ENCODE data around the gene HNF1B.

Gene HNF1B

GRCh38 chr17:37731056-37731455, 13.8 kb downstream of the HNF1B start:
- Histone ChIP-seq H3K27ac (ENCODE audit: low read depth, low read length) (no peak overlapping the region), H3K27me3 (ENCODE audit: control insufficient read depth in 1 of 2, insufficient read depth in 2 of 2, low read length in 2 of 2) (peaks cover 0 to 5% of the 10 kb centered on the region in 2 donors), H3K36me3 (ENCODE audit: insufficient read depth, low read length) (no peaks in the 10 kb centered on the region), H3K9ac (ENCODE audit: low read length) (no peak overlapping the region), H3K4me3 (ENCODE audit: low read depth in 1 of 2, low read length in 2 of 2) (no peak overlapping the region), H3K9me3 (ENCODE audit: low read length) (no peaks in the 10 kb centered on the region), H3K4me1 (ENCODE audit: insufficient read depth, low read length) (no peaks in the 10 kb centered on the region)

GRCh38 chr17:37729905-37730304, 15.0 kb downstream of the HNF1B start:
- Histone ChIP-seq H3K27ac (ENCODE audit: low read depth, low read length) (no peak overlapping the region), H3K27me3 (ENCODE audit: control insufficient read depth in 1 of 2, insufficient read depth in 2 of 2, low read length in 2 of 2) (peaks cover 0 to 5% of the 10 kb centered on the region in 2 donors), H3K9ac (ENCODE audit: low read length) (no peak overlapping the region), H3K4me3 (ENCODE audit: low read depth in 1 of 2, low read length in 2 of 2) (no peak overlapping the region), H3K9me3 (ENCODE audit: low read length) (no peaks in the 10 kb centered on the region), H3K4me1 (ENCODE audit: insufficient read depth, low read length) (no peaks in the 10 kb centered on the region), H3K36me3 (ENCODE audit: insufficient read depth, low read length) (no peaks in the 10 kb centered on the region)

- Histone ChIP-seq H3K36me3 (ENCODE audit: insufficient read depth, low read length) (no peaks in the 10 kb centered on the region), H3K4me3 (ENCODE audit: low read depth in 1 of 2, low read length in 2 of 2) (no peak overlapping the region), H3K9ac (ENCODE audit: low read length) (no peak overlapping the region), H3K4me1 (ENCODE audit: insufficient read depth, low read length) (no peaks in the 10 kb centered on the region), H3K27me3 (ENCODE audit: control insufficient read depth in 1 of 2, insufficient read depth in 2 of 2, low read length in 2 of 2) (peaks cover 0 to 5% of the 10 kb centered on the region in 2 donors), H3K9me3 (ENCODE audit: low read length) (no peaks in the 10 kb centered on the region), H3K27ac (ENCODE audit: low read depth, low read length) (no peak overlapping the region)
Measured at GRCh38 chr17:37726891-37727675, 17.8 kb downstream of the HNF1B start.

GRCh38 chr17:37726248-37726647, 18.6 kb downstream of the HNF1B start:
- Histone ChIP-seq H3K27ac (ENCODE audit: low read depth, low read length) (no peak overlapping the region), H3K36me3 (ENCODE audit: insufficient read depth, low read length) (no peaks in the 10 kb centered on the region), H3K27me3 (ENCODE audit: control insufficient read depth in 1 of 2, insufficient read depth in 2 of 2, low read length in 2 of 2) (peaks cover 0 to 5% of the 10 kb centered on the region in 2 donors), H3K4me1 (ENCODE audit: insufficient read depth, low read length) (no peaks in the 10 kb centered on the region), H3K9me3 (ENCODE audit: low read length) (no peaks in the 10 kb centered on the region), H3K9ac (ENCODE audit: low read length) (no peak overlapping the region), H3K4me3 (ENCODE audit: low read depth in 1 of 2, low read length in 2 of 2) (no peak overlapping the region)

GRCh38 chr17:37725601-37726146, 19.2 kb downstream of the HNF1B start:
- no peaks in the 10 kb centered on the region for H3K9me3 ChIP-seq (ENCODE audit: low read length)
- H3K4me1 ChIP-seq (ENCODE audit: insufficient read depth, low read length), result no peaks in the 10 kb centered on the region
- H3K9ac ChIP-seq (ENCODE audit: low read length), result no peak overlapping the region
- H3K4me3 ChIP-seq (ENCODE audit: low read depth in 1 of 2, low read length in 2 of 2), result no peak overlapping the region
- H3K27ac ChIP-seq (ENCODE audit: low read depth, low read length), result no peak overlapping the region
- no peaks in the 10 kb centered on the region for H3K36me3 ChIP-seq (ENCODE audit: insufficient read depth, low read length)
- H3K27me3 ChIP-seq (ENCODE audit: control insufficient read depth in 1 of 2, insufficient read depth in 2 of 2, low read length in 2 of 2), result peaks cover 0 to 5% of the 10 kb centered on the region in 2 donors

- no peaks in the 10 kb centered on the region for H3K4me1 ChIP-seq (ENCODE audit: insufficient read depth, low read length)
- peaks cover 0 to 5% of the 10 kb centered on the region in 2 donors for H3K27me3 ChIP-seq (ENCODE audit: control insufficient read depth in 1 of 2, insufficient read depth in 2 of 2, low read length in 2 of 2)
- no peak overlapping the region for H3K9ac ChIP-seq (ENCODE audit: low read length)
- H3K36me3 ChIP-seq (ENCODE audit: insufficient read depth, low read length), result no peaks in the 10 kb centered on the region
- H3K4me3 ChIP-seq (ENCODE audit: low read depth in 1 of 2, low read length in 2 of 2), result no peak overlapping the region
- H3K9me3 ChIP-seq (ENCODE audit: low read length), result no peaks in the 10 kb centered on the region
- no peak overlapping the region for H3K27ac ChIP-seq (ENCODE audit: low read depth, low read length)
Measured at GRCh38 chr17:37725021-37725595, 19.8 kb downstream of the HNF1B start.

- no peak overlapping the region for H3K27ac ChIP-seq (ENCODE audit: low read depth, low read length)
- H3K4me3 ChIP-seq (ENCODE audit: low read depth in 1 of 2, low read length in 2 of 2), result no peak overlapping the region
- H3K27me3 ChIP-seq (ENCODE audit: control insufficient read depth in 1 of 2, insufficient read depth in 2 of 2, low read length in 2 of 2), result no peaks in the 10 kb centered on the region
- H3K4me1 ChIP-seq (ENCODE audit: insufficient read depth, low read length), result no peaks in the 10 kb centered on the region
- H3K9me3 ChIP-seq (ENCODE audit: low read length), result no peaks in the 10 kb centered on the region
- no peaks in the 10 kb centered on the region for H3K36me3 ChIP-seq (ENCODE audit: insufficient read depth, low read length)
- no peak overlapping the region for H3K9ac ChIP-seq (ENCODE audit: low read length)
Measured at GRCh38 chr17:37720989-37721388, 23.9 kb downstream of the HNF1B start.

- Histone ChIP-seq H3K27me3 (ENCODE audit: control insufficient read depth in 1 of 2, insufficient read depth in 2 of 2, low read length in 2 of 2) (no peaks in the 10 kb centered on the region), H3K36me3 (ENCODE audit: insufficient read depth, low read length) (no peaks in the 10 kb centered on the region), H3K4me3 (ENCODE audit: low read depth in 1 of 2, low read length in 2 of 2) (no peak overlapping the region), H3K9me3 (ENCODE audit: low read length) (no peaks in the 10 kb centered on the region), H3K9ac (ENCODE audit: low read length) (no peak overlapping the region), H3K4me1 (ENCODE audit: insufficient read depth, low read length) (no peaks in the 10 kb centered on the region), H3K27ac (ENCODE audit: low read depth, low read length) (no peak overlapping the region)
Measured at GRCh38 chr17:37719866-37720265, 25.0 kb downstream of the HNF1B start.

GRCh38 chr17:37718324-37719048, 26.4 kb downstream of the HNF1B start:
- Histone ChIP-seq H3K27me3 (ENCODE audit: control insufficient read depth in 1 of 2, insufficient read depth in 2 of 2, low read length in 2 of 2) (no peaks in the 10 kb centered on the region), H3K9me3 (ENCODE audit: low read length) (no peaks in the 10 kb centered on the region), H3K27ac (ENCODE audit: low read depth, low read length) (no peak overlapping the region), H3K4me3 (ENCODE audit: low read depth in 1 of 2, low read length in 2 of 2) (no peak overlapping the region), H3K4me1 (ENCODE audit: insufficient read depth, low read length) (no peaks in the 10 kb centered on the region), H3K9ac (ENCODE audit: low read length) (no peak overlapping the region), H3K36me3 (ENCODE audit: insufficient read depth, low read length) (no peaks in the 10 kb centered on the region)

- no peaks in the 10 kb centered on the region for H3K4me1 ChIP-seq (ENCODE audit: insufficient read depth, low read length)
Measured at GRCh38 chr17:37717627-37718323, 27.1 kb downstream of the HNF1B start.

GRCh38 chr17:37714897-37715296, 30.0 kb downstream of the HNF1B start:
- no peaks in the 10 kb centered on the region for H3K4me1 ChIP-seq (ENCODE audit: insufficient read depth, low read length)
- H3K9ac ChIP-seq (ENCODE audit: low read length), result no peak overlapping the region

More at GRCh38 chr17:37717627-37718323, 27.1 kb downstream of the HNF1B start:
- Histone ChIP-seq H3K4me3 (ENCODE audit: low read depth in 1 of 2, low read length in 2 of 2) (no peak overlapping the region), H3K9ac (ENCODE audit: low read length) (no peak overlapping the region), H3K27ac (ENCODE audit: low read depth, low read length) (no peak overlapping the region), H3K9me3 (ENCODE audit: low read length) (no peaks in the 10 kb centered on the region), H3K36me3 (ENCODE audit: insufficient read depth, low read length) (no peaks in the 10 kb centered on the region), H3K27me3 (ENCODE audit: control insufficient read depth in 1 of 2, insufficient read depth in 2 of 2, low read length in 2 of 2) (no peaks in the 10 kb centered on the region)

More at GRCh38 chr17:37714897-37715296, 30.0 kb downstream of the HNF1B start:
- Histone ChIP-seq H3K27ac (ENCODE audit: low read depth, low read length) (no peak overlapping the region), H3K4me3 (ENCODE audit: low read depth in 1 of 2, low read length in 2 of 2) (no peak overlapping the region), H3K9me3 (ENCODE audit: low read length) (no peaks in the 10 kb centered on the region), H3K36me3 (ENCODE audit: insufficient read depth, low read length) (no peaks in the 10 kb centered on the region), H3K27me3 (ENCODE audit: control insufficient read depth in 1 of 2, insufficient read depth in 2 of 2, low read length in 2 of 2) (peaks cover 0 to 3% of the 10 kb centered on the region in 2 donors)

All from muscle layer of colon (tissue), 2 donors.